Progenitor cell of endocrine pancreas (in vitro differentiated cells): Measurements from ENCODE around the gene POLR3H. TPM values are rescaled to one million over a fixed set of nuclear protein-coding genes. Genes with fewer than 3 reads are reported as not detected.

Source experiments
- DNase-seq: peaks from one replicate; pipeline ENCODE4 v3.0.0; 2021; ENCODE audit warnings: low spot score; ENCODE audit not compliant: unreplicated experiment
- H3K27ac Mint-ChIP-seq: 2 replicates; pipeline ENCODE4 v1.8.0; 2021; ENCODE audit warnings: mild to moderate bottlenecking, moderate library complexity, mixed read lengths
- H3K27me3 Mint-ChIP-seq: 2 replicates; pipeline ENCODE4 v1.8.0; 2021; ENCODE audit warnings: mixed read lengths
- H3K36me3 Mint-ChIP-seq: 2 replicates; pipeline ENCODE4 v1.8.0; 2022; ENCODE audit warnings: mixed read lengths; ENCODE audit not compliant: insufficient read depth
- H3K4me1 Mint-ChIP-seq: 2 replicates; pipeline ENCODE4 v1.8.0; 2021; ENCODE audit warnings: low read depth, mixed read lengths
- H3K4me3 Mint-ChIP-seq: 2 replicates; pipeline ENCODE4 v1.8.0; 2021; ENCODE audit warnings: low read depth, mild to moderate bottlenecking, moderate library complexity, mixed read lengths
- H3K9me3 Mint-ChIP-seq: 2 replicates; pipeline ENCODE4 v1.8.0; 2021; ENCODE audit warnings: low read depth, mixed read lengths
- CTCF ChIP-seq: fragments of 200-600 bp; sonication (generic); IDR thresholded peaks from one replicate; pipeline ENCODE4 v1.5.0; 2021; ENCODE audit warnings: antibody characterized with exemption, mild to moderate bottlenecking; ENCODE audit not compliant: unreplicated experiment
- total RNA-seq: library from RNA; stranded (reverse); gene quantifications from 2 replicates; pipeline ENCODE4 v1.2.1, GENCODE V29; 2021

Gene POLR3H
- total RNA-seq, 1 donor from 2014 or later, result 44.1 TPM

- no peak overlapping the region for H3K4me3 Mint-ChIP-seq
- H3K36me3 Mint-ChIP-seq, result peaks cover 14% of the 10 kb centered on the region
- H3K27me3 Mint-ChIP-seq, result no peaks in the 10 kb centered on the region
- H3K27ac Mint-ChIP-seq, result peak overlapping the region; percentile 63
- TF ChIP-seq CTCF, result no peak
- DNase-seq, result no peak
- peaks cover 20% of the 10 kb centered on the region for H3K4me1 Mint-ChIP-seq
- no peaks in the 10 kb centered on the region for H3K9me3 Mint-ChIP-seq
These were observed 40.6 kb upstream of the POLR3H start for GRCh38 chr22:41584881-41585280.

- Mint-ChIP-seq H3K27ac (peak overlapping the region; percentile 51), H3K4me1 (peaks cover 5% of the 10 kb centered on the region), H3K27me3 (no peaks in the 10 kb centered on the region), H3K36me3 (peaks cover 14% of the 10 kb centered on the region), H3K9me3 (no peaks in the 10 kb centered on the region), H3K4me3 (no peak overlapping the region)
- TF ChIP-seq CTCF, result no peak
- DNase-seq, result no peak
These were observed 38.4 kb upstream of the POLR3H start for GRCh38 chr22:41582694-41583093.

- Mint-ChIP-seq H3K9me3 (no peaks in the 10 kb centered on the region), H3K27ac (no peak overlapping the region), H3K27me3 (no peaks in the 10 kb centered on the region), H3K36me3 (peaks cover 18% of the 10 kb centered on the region), H3K4me1 (peaks cover 1% of the 10 kb centered on the region), H3K4me3 (no peak overlapping the region)
- no peak for TF ChIP-seq CTCF
- no peak for DNase-seq
These were observed 35.7 kb upstream of the POLR3H start for GRCh38 chr22:41579997-41580355.

- Mint-ChIP-seq H3K36me3 (peaks cover 18% of the 10 kb centered on the region), H3K27me3 (no peaks in the 10 kb centered on the region), H3K9me3 (no peaks in the 10 kb centered on the region), H3K4me3 (no peak overlapping the region), H3K4me1 (peaks cover under 1% of the 10 kb centered on the region), H3K27ac (no peak overlapping the region)
- no peak for TF ChIP-seq CTCF
- no peak for DNase-seq
These were observed 35.2 kb upstream of the POLR3H start for GRCh38 chr22:41579297-41579996.

- no peak overlapping the region for H3K4me3 Mint-ChIP-seq
- TF ChIP-seq CTCF, result no peak
- H3K27me3 Mint-ChIP-seq, result no peaks in the 10 kb centered on the region
- no peaks in the 10 kb centered on the region for H3K4me1 Mint-ChIP-seq
- H3K36me3 Mint-ChIP-seq, result peaks cover 17% of the 10 kb centered on the region
- H3K27ac Mint-ChIP-seq, result no peak overlapping the region
- no peak for DNase-seq
- H3K9me3 Mint-ChIP-seq, result no peaks in the 10 kb centered on the region
These were observed 34.5 kb upstream of the POLR3H start for GRCh38 chr22:41578818-41579217.
